Astrocyte of the spinal cord (primary cell): ENCODE data around the gene KCNN1.

ENCODE experiments used
- DNase-seq: peaks from one replicate; pipeline ENCODE4 v3.0.0; 2011; ENCODE audit warnings: low read depth, low spot score
- H3K4me3 ChIP-seq: 2 replicates; pipeline ENCODE4 v1.5.1; 2011; ENCODE audit warnings: low read depth, mild to moderate bottlenecking, low read length, moderate library complexity
- in situ Hi-C: cut with HindIII; loops from 2 replicates; pipeline ENCODE4 v1.10.0; 2017; ENCODE audit warnings: low sequenced_read_pairs
- TF ChIP-seq, protein P1 (sequence below): IDR thresholded peaks from 2 replicates; pipeline ENCODE4 v1.5.1; 2012; ENCODE audit warnings: low read depth, mild to moderate bottlenecking, low read length, inconsistent platforms

Gene KCNN1

DNA sequence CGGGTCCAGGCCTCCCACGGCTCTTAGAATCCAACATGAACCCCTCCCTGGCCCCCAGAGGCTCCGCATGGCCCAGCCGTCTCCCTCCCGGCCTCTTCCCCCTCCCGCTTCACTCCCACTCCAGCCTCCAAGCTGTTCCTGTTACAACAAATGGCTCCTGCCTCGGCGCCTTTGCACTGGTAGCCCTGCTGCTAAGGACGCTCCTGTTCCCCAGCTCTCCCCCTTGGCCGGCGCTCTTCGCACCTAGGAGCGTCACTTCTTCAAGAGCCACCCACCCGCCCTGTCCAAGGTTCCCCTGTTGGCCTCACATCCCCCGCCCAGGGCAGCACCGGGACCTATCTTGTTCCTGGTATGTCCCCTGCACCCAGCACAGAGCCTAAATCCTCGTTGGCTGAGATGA lies 24.7 kb upstream of the KCNN1 start:
- TF ChIP-seq, protein P1, sequence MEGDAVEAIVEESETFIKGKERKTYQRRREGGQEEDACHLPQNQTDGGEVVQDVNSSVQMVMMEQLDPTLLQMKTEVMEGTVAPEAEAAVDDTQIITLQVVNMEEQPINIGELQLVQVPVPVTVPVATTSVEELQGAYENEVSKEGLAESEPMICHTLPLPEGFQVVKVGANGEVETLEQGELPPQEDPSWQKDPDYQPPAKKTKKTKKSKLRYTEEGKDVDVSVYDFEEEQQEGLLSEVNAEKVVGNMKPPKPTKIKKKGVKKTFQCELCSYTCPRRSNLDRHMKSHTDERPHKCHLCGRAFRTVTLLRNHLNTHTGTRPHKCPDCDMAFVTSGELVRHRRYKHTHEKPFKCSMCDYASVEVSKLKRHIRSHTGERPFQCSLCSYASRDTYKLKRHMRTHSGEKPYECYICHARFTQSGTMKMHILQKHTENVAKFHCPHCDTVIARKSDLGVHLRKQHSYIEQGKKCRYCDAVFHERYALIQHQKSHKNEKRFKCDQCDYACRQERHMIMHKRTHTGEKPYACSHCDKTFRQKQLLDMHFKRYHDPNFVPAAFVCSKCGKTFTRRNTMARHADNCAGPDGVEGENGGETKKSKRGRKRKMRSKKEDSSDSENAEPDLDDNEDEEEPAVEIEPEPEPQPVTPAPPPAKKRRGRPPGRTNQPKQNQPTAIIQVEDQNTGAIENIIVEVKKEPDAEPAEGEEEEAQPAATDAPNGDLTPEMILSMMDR, result no peak

GRCh38 chr19:17942582-17943273 lies 24.2 kb upstream of the KCNN1 start:
- TF ChIP-seq, protein P1, result no peak
- DNase-seq, result no peak
- in situ Hi-C loops, result no loop called here
- H3K4me3 ChIP-seq, result no peak overlapping the region

More for the DNA sequence above, 24.7 kb upstream of the KCNN1 start:
- no peak overlapping the region for H3K4me3 ChIP-seq
- in situ Hi-C loops, result no loop called here
- no peak for DNase-seq

DNA sequence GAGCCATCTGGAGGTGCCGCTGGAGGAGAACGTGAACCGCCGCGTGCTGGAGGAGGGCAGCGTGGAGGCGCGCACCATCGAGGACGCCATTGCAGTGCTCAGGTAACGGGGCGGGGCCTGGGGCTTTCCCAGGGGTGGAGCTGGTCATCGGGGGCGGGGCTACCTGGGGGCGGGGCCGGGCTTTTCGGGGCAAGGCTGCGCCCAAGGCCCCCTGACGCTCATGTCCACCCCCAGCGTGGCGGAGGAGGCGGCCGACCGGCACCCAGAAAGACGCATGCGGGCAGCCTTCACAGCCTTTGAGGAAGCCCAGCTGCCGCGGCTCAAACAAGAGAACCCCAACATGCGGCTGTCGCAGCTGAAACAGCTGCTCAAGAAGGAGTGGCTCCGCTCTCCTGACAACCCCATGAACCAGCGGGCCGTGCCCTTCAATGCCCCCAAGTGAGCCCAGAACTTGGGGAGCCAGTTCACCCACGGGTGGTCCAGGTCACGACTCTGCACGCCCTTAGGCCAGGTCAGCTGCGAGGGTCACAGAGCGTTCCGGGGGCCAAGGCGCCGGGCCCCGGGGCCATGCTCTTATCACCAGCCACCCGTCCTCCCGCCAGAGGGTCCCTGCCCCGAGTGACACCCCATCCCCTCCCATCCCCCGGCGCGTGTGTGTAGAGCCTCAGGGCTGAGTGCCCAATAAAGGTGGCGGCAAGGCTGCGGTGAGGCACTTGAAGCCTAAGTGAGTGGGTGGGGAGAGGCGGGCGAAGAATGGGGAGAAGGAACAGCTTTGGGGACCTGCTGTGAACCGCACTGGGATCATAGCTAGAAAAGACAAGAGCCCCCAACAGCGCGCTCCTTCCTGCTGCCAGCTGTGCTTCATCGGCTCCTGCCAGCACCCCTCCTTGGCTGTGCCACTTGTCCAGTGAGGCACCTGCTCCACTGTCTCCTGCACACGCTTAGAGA lies 23.4 kb upstream of the KCNN1 start:
- in situ Hi-C loops, result no loop called here
- no peak overlapping the region for H3K4me3 ChIP-seq
- no peak for DNase-seq
- TF ChIP-seq, protein P1, result no peak

DNA sequence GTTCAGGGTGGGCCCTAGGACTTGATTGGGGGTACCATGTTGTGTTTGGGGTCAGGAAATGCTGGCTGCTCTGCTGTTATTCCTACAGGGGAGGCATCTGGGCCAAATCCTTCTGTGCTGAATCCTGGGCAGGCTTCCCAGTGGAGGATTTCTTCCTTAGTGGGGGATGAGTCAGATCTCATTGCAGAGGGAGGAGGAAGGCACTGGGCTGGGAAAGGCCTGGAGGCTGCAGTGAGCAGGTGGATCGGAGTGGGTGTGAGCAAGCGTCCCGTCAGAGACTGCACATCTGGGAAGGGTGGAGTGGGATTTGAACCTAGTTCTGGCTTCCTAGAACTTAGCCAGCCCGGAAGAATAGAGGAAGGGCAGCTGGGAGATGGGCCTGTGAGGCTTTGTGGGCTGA lies 22.6 kb upstream of the KCNN1 start:
- DNase-seq, result peak; percentile 64
- in situ Hi-C loops, result no loop called here

DNA sequence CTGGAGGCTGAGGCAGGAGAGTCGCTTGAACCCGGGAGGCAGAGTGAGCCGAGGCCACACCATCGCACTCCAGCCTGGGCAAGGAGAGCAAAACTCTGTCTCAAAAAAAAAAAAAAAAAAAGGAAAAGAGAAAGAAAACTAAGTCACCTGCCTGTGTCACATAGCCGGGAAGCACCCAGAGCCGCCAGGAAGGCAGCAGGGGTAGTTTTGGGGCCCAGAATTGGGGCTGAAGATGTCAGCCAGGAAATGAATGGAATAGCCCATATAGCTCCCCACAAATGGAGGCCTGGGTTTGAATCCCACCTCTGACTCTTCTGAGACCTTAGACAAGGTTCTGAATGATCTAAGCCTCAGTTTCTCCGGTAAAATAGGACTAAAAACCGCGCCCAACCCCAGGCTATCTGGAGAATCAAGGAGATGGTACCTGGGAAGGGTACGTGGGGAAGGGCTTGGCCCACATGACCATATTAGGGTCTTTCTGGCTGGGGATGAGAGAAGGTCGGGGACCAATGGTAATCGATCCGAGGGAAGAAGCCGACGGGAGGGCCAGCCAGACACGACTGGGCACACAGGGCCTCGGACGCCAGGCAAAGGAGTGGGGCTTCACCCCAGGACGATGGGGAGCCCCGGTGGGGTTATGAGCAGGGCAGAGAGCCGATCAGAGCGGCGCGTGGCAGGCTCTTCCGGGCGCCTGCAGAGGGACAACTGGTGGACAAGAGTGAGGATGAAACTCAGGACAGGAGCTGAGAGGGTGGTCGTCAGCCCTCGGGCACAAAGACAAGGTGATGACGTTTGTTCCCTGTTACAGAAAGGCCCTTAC lies 19.7 kb upstream of the KCNN1 start:
- no peak for DNase-seq
- TF ChIP-seq, protein P1, result no peak
- H3K4me3 ChIP-seq, result peak overlapping the region; percentile 46
- in situ Hi-C loops, result no loop called here

More for the DNA sequence above, 22.6 kb upstream of the KCNN1 start:
- no peak overlapping the region for H3K4me3 ChIP-seq
- TF ChIP-seq, protein P1, result no peak

- DNase-seq, result peak; percentile 88
- TF ChIP-seq, protein P1, result no peak
- in situ Hi-C loops, result no loop called here
- peak overlapping the region; percentile 46 for H3K4me3 ChIP-seq
These were observed 18.9 kb upstream of the KCNN1 start for GRCh38 chr19:17947815-17948513.
